Activated T-cell treated with anti-CD3 and anti-CD28 coated beads, Interleukin-2, amount 50 U/mL, for 24 hours (primary cell): Measurements from ENCODE around the gene ANKDD1B.
"Not testable (repeated sequence)": the region's sequence is repeated elsewhere in the genome, so short reads cannot be mapped to it uniquely, and the experiment has no call there.

ENCODE experiments used
- DNase-seq: peaks from one replicate; pipeline ENCODE4 v3.0.0-alpha.2; 2020
- H3K27ac Mint-ChIP-seq: 2 replicates; pipeline ENCODE4 v1.8.0; 2020; ENCODE audit warnings: mild to moderate bottlenecking, mixed read lengths
- H3K27me3 Mint-ChIP-seq: 2 replicates; pipeline ENCODE4 v1.8.0; 2020; ENCODE audit warnings: mixed read lengths
- H3K36me3 Mint-ChIP-seq: 2 replicates; pipeline ENCODE4 v1.8.0; 2020; ENCODE audit warnings: low read depth, mixed read lengths
- H3K4me1 Mint-ChIP-seq: 2 replicates; pipeline ENCODE4 v1.8.0; 2020; ENCODE audit warnings: low read depth, mixed read lengths
- H3K4me3 Mint-ChIP-seq: 2 replicates; pipeline ENCODE4 v1.8.0; 2020; ENCODE audit warnings: mild to moderate bottlenecking, moderate library complexity, mixed read lengths
- H3K9me3 Mint-ChIP-seq: 2 replicates; pipeline ENCODE4 v1.8.0; 2020; ENCODE audit warnings: mixed read lengths

ANKDD1B gene

GRCh38 chr5:75603821-75604220 is 7.4 kb upstream of the ANKDD1B start:
- Mint-ChIP-seq H3K36me3 (peaks cover 52% of the 10 kb centered on the region), H3K9me3 (no peaks in the 10 kb centered on the region), H3K27me3 (no peaks in the 10 kb centered on the region), H3K4me1 (peaks cover 19% of the 10 kb centered on the region), H3K4me3 (no peak overlapping the region), H3K27ac (no peak overlapping the region)
- no peak for DNase-seq

- H3K36me3 Mint-ChIP-seq, result peaks cover 28% of the 10 kb centered on the region
- H3K9me3 Mint-ChIP-seq, H3K4me3 Mint-ChIP-seq, H3K27ac Mint-ChIP-seq, DNase-seq: not testable (repeated sequence)
- peaks cover 19% of the 10 kb centered on the region for H3K27me3 Mint-ChIP-seq
- H3K4me1 Mint-ChIP-seq, result peaks cover 12% of the 10 kb centered on the region
Measured at GRCh38 chr5:75607341-75607740, 3.9 kb upstream of the ANKDD1B start.

- H3K9me3 Mint-ChIP-seq, result no peaks in the 10 kb centered on the region
- H3K27me3 Mint-ChIP-seq, result peaks cover 27% of the 10 kb centered on the region
- no peak for DNase-seq
- H3K4me1 Mint-ChIP-seq, result peaks cover 9% of the 10 kb centered on the region
- no peak overlapping the region for H3K4me3 Mint-ChIP-seq
- H3K27ac Mint-ChIP-seq, result no peak overlapping the region
- peaks cover 15% of the 10 kb centered on the region for H3K36me3 Mint-ChIP-seq
Measured at GRCh38 chr5:75608870-75609269, 2.4 kb upstream of the ANKDD1B start.

GRCh38 chr5:75610201-75610600 is 1.1 kb upstream of the ANKDD1B start:
- Mint-ChIP-seq H3K27me3 (peaks cover 27% of the 10 kb centered on the region), H3K4me1 (peaks cover 9% of the 10 kb centered on the region), H3K27ac (no peak overlapping the region), H3K36me3 (peaks cover 11% of the 10 kb centered on the region), H3K9me3 (no peaks in the 10 kb centered on the region), H3K4me3 (no peak overlapping the region)
- DNase-seq, result no peak

- not testable (repeated sequence) for H3K9me3 Mint-ChIP-seq, H3K4me1 Mint-ChIP-seq, DNase-seq, H3K36me3 Mint-ChIP-seq, H3K27ac Mint-ChIP-seq
- Mint-ChIP-seq H3K27me3 (peaks cover 27% of the 10 kb centered on the region), H3K4me3 (peak overlapping the region; percentile 44)
Measured at GRCh38 chr5:75610859-75611310, 368 bp upstream of the ANKDD1B start.

- Mint-ChIP-seq H3K4me3 (no peak overlapping the region), H3K9me3 (no peaks in the 10 kb centered on the region), H3K27ac (no peak overlapping the region), H3K4me1 (peaks cover 9% of the 10 kb centered on the region), H3K27me3 (peaks cover 27% of the 10 kb centered on the region), H3K36me3 (peaks cover 3% of the 10 kb centered on the region)
- DNase-seq, result no peak
Measured at GRCh38 chr5:75612226-75612569, 945 bp downstream of the ANKDD1B start.

GRCh38 chr5:75612901-75613300 is 1.6 kb downstream of the ANKDD1B start:
- no peak for DNase-seq
- Mint-ChIP-seq H3K4me1 (peaks cover 9% of the 10 kb centered on the region), H3K27me3 (peaks cover 27% of the 10 kb centered on the region), H3K4me3 (no peak overlapping the region), H3K9me3 (no peaks in the 10 kb centered on the region), H3K36me3 (no peaks in the 10 kb centered on the region), H3K27ac (no peak overlapping the region)

- DNase-seq, result no peak
- H3K27me3 Mint-ChIP-seq, result peaks cover 27% of the 10 kb centered on the region
- H3K4me3 Mint-ChIP-seq, result no peak overlapping the region
- H3K4me1 Mint-ChIP-seq, result peaks cover 9% of the 10 kb centered on the region
- no peak overlapping the region for H3K27ac Mint-ChIP-seq
- H3K36me3 Mint-ChIP-seq, result no peaks in the 10 kb centered on the region
- no peaks in the 10 kb centered on the region for H3K9me3 Mint-ChIP-seq
Measured at GRCh38 chr5:75614176-75614575, 2.9 kb downstream of the ANKDD1B start.

- no peak overlapping the region for H3K27ac Mint-ChIP-seq
- no peak for DNase-seq
- no peaks in the 10 kb centered on the region for H3K36me3 Mint-ChIP-seq
- peaks cover 3% of the 10 kb centered on the region for H3K4me1 Mint-ChIP-seq
- peaks cover 13% of the 10 kb centered on the region for H3K27me3 Mint-ChIP-seq
- no peak overlapping the region for H3K4me3 Mint-ChIP-seq
- no peaks in the 10 kb centered on the region for H3K9me3 Mint-ChIP-seq
Measured at GRCh38 chr5:75616371-75616881, 5.2 kb downstream of the ANKDD1B start.

- H3K36me3 Mint-ChIP-seq, result no peaks in the 10 kb centered on the region
- H3K27ac Mint-ChIP-seq, result no peak overlapping the region
- no peak overlapping the region for H3K4me3 Mint-ChIP-seq
- H3K4me1 Mint-ChIP-seq, result no peaks in the 10 kb centered on the region
- no peak for DNase-seq
- peaks cover 9% of the 10 kb centered on the region for H3K27me3 Mint-ChIP-seq
- no peaks in the 10 kb centered on the region for H3K9me3 Mint-ChIP-seq
Measured at GRCh38 chr5:75616971-75617621, 5.8 kb downstream of the ANKDD1B start.

GRCh38 chr5:75617736-75618352 is 6.6 kb downstream of the ANKDD1B start:
- Mint-ChIP-seq H3K27ac (no peak overlapping the region), H3K4me1 (no peaks in the 10 kb centered on the region), H3K9me3 (no peaks in the 10 kb centered on the region), H3K36me3 (no peaks in the 10 kb centered on the region), H3K27me3 (peaks cover 3% of the 10 kb centered on the region), H3K4me3 (no peak overlapping the region)
- DNase-seq, result no peak

GRCh38 chr5:75620184-75620959 is 9.1 kb downstream of the ANKDD1B start:
- Mint-ChIP-seq H3K27me3 (no peaks in the 10 kb centered on the region), H3K9me3 (no peaks in the 10 kb centered on the region), H3K27ac (no peak overlapping the region), H3K4me1 (no peaks in the 10 kb centered on the region), H3K4me3 (no peak overlapping the region), H3K36me3 (no peaks in the 10 kb centered on the region)
- DNase-seq, result no peak

GRCh38 chr5:75622564-75622963 is 11.3 kb downstream of the ANKDD1B start:
- H3K4me3 Mint-ChIP-seq, result no peak overlapping the region
- no peaks in the 10 kb centered on the region for H3K27me3 Mint-ChIP-seq
- no peaks in the 10 kb centered on the region for H3K9me3 Mint-ChIP-seq
- DNase-seq, result no peak
- H3K27ac Mint-ChIP-seq, result no peak overlapping the region
- no peaks in the 10 kb centered on the region for H3K36me3 Mint-ChIP-seq
- H3K4me1 Mint-ChIP-seq, result no peaks in the 10 kb centered on the region

GRCh38 chr5:75623846-75624245 is 12.6 kb downstream of the ANKDD1B start:
- H3K36me3 Mint-ChIP-seq, result no peaks in the 10 kb centered on the region
- DNase-seq, result no peak
- no peak overlapping the region for H3K4me3 Mint-ChIP-seq
- no peaks in the 10 kb centered on the region for H3K4me1 Mint-ChIP-seq
- no peaks in the 10 kb centered on the region for H3K27me3 Mint-ChIP-seq
- no peaks in the 10 kb centered on the region for H3K9me3 Mint-ChIP-seq
- H3K27ac Mint-ChIP-seq, result no peak overlapping the region

- Mint-ChIP-seq H3K9me3 (no peaks in the 10 kb centered on the region), H3K27ac (no peak overlapping the region), H3K36me3 (no peaks in the 10 kb centered on the region), H3K4me3 (no peak overlapping the region), H3K4me1 (no peaks in the 10 kb centered on the region), H3K27me3 (no peaks in the 10 kb centered on the region)
- no peak for DNase-seq
Measured at GRCh38 chr5:75626959-75627358, 15.7 kb downstream of the ANKDD1B start.
